Lower leg skin (tissue), 3 donors: ENCODE results near the gene ALDOC.

ENCODE experiments used
- CTCF ChIP-seq, 3 donors: fragments of 450-650 bp; IDR thresholded peaks; one replicate each; pipeline ENCODE4 v1.5.1; 2016; ENCODE audit warnings: antibody characterized with exemption in 3 of 3, mild to moderate bottlenecking in 3 of 3, moderate library complexity in 2 of 3
- POLR2A ChIP-seq, 2 donors: fragments of 450-650 bp; IDR thresholded peaks; one replicate each; pipeline ENCODE4 v1.6.1; 2016 to 2017; ENCODE audit warnings: antibody characterized with exemption in 2 of 2, mild to moderate bottlenecking in 1 of 2, moderate library complexity in 1 of 2

GRCh38 chr17:28538296-28538895 is 38.3 kb downstream of the ALDOC start:
- TF ChIP-seq POLR2A (IDR thresholded peaks at IDR 0.05) (no peak), CTCF (IDR thresholded peaks at IDR 0.05) (no peak)
